Lower lobe of right lung (tissue), 2 donors: Measurements from ENCODE around the gene RPGRIP1L. TPM values are rescaled to one million over a fixed set of nuclear protein-coding genes. Genes with fewer than 3 reads are reported as not detected.
A peak's percentile ranks its signal among the peaks of the same experiment; 100 is the strongest.

Experiments
- ATAC-seq, 2 donors: fragments of 200-7000 bp; cut with Tn5 transposase; one replicate each; pipeline ENCODE4 v1.9.1; 2020 to 2022; ENCODE audit warnings: mild to moderate bottlenecking in 2 of 2, moderate library complexity in 2 of 2
- DNase-seq: peaks from one replicate; pipeline ENCODE4 v3.0.0-alpha.2; 2020
- H3K27ac ChIP-seq: fragments of 200-600 bp; one replicate; pipeline ENCODE4 v1.8.0; 2022
- H3K27me3 ChIP-seq: fragments of 200-600 bp; one replicate; pipeline ENCODE4 v1.8.0; 2022; ENCODE audit warnings: low read depth
- H3K36me3 ChIP-seq: fragments of 200-600 bp; one replicate; pipeline ENCODE4 v1.8.0; 2022; ENCODE audit warnings: mild to moderate bottlenecking
- H3K4me1 ChIP-seq: fragments of 200-600 bp; one replicate; pipeline ENCODE4 v1.8.0; 2022
- H3K4me3 ChIP-seq: fragments of 200-600 bp; one replicate; pipeline ENCODE4 v1.8.0; 2022; ENCODE audit warnings: mild to moderate bottlenecking
- H3K9me3 ChIP-seq: fragments of 200-600 bp; one replicate; pipeline ENCODE4 v1.8.0; 2022
- intact Hi-C: fragments of 100-400 bp; cut with DNase I; formaldehyde crosslinking; loops from one replicate; pipeline ENCODE4 v1.11.0; 2022
- total RNA-seq: library from RNA; stranded (reverse); fragmentation: NEBNext Ultra II Directional; extraction: Animal tissue kit (Norgen Biotek cat#: 25700); gene quantifications from one replicate; pipeline ENCODE4 v1.2.1, GENCODE V29; 2021
- TF ChIP-seq, protein P1 (sequence below): fragments of 200-600 bp; IDR thresholded peaks from one replicate; pipeline ENCODE4 v1.8.0; 2022; ENCODE audit warnings: antibody characterized with exemption, mild to moderate bottlenecking
- donor health status: DM: no; HTN: yes; CAD: no; lungs with severe emphysema.

Gene RPGRIP1L
- total RNA-seq, 1 donor from 2014 or later: 6.6 TPM

GRCh38 chr16:53643474-53643873 is 60.2 kb downstream of the RPGRIP1L start:
- TF ChIP-seq, protein P1, sequence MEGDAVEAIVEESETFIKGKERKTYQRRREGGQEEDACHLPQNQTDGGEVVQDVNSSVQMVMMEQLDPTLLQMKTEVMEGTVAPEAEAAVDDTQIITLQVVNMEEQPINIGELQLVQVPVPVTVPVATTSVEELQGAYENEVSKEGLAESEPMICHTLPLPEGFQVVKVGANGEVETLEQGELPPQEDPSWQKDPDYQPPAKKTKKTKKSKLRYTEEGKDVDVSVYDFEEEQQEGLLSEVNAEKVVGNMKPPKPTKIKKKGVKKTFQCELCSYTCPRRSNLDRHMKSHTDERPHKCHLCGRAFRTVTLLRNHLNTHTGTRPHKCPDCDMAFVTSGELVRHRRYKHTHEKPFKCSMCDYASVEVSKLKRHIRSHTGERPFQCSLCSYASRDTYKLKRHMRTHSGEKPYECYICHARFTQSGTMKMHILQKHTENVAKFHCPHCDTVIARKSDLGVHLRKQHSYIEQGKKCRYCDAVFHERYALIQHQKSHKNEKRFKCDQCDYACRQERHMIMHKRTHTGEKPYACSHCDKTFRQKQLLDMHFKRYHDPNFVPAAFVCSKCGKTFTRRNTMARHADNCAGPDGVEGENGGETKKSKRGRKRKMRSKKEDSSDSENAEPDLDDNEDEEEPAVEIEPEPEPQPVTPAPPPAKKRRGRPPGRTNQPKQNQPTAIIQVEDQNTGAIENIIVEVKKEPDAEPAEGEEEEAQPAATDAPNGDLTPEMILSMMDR: no peak
- H3K4me3 ChIP-seq: no peak overlapping the region
- no peaks in the 10 kb centered on the region for H3K36me3 ChIP-seq
- DNase-seq (no peak), ATAC-seq (no peak)
- peaks cover 9% of the 10 kb centered on the region for H3K9me3 ChIP-seq
- no peaks in the 10 kb centered on the region for H3K27me3 ChIP-seq
- H3K4me1 ChIP-seq: no peaks in the 10 kb centered on the region
- intact Hi-C loops: no loop called here
- no peak overlapping the region for H3K27ac ChIP-seq

GRCh38 chr16:53642094-53642493 is 61.6 kb downstream of the RPGRIP1L start:
- Histone ChIP-seq H3K9me3 (peaks cover 9% of the 10 kb centered on the region), H3K4me1 (no peaks in the 10 kb centered on the region), H3K27ac (no peak overlapping the region), H3K36me3 (no peaks in the 10 kb centered on the region), H3K4me3 (no peak overlapping the region), H3K27me3 (no peaks in the 10 kb centered on the region)
- ATAC-seq (peak in 1 of 2 donors; percentile 83), DNase-seq (no peak)
- TF ChIP-seq, protein P1: no peak
- intact Hi-C loops: no loop called here

DNA sequence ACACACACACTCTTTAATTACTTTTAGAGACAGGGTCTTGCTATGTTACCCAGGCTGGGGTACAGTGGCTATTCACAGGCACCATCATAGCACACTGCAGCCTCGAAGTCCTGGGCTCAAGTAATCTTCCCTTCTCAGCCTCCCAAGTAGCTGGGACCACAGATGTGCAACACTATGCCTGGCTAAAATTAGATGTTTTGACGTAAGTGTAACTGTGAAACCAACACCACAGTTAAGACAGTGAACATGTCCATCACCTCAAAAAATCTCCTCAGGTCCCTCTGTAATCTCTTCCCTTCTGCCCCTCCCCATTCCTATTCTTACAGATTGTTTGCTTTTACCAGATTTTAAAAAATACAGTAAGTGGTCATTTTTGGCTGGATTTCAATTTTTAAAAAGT is 66.7 kb downstream of the RPGRIP1L start:
- TF ChIP-seq, protein P1: no peak
- no peak for ATAC-seq

DNA sequence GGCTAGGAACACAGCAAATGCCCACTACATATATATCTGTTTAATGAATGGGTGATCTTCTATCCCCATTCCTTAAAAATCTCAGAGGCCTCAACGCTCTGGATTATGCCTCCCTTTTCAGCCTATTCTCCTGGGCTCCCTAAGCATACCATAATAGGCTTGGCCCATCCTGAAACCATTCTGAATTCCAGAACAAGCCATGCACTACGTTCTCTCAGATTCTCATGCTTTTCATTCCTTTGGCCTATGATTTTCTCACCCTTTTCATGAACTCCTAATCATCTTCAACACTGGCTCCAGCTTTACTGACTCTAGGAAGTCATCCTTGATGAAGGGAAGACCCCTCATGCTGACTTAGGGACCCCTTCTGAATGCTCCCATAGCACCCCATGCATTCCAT is 71.1 kb downstream of the RPGRIP1L start:
- ATAC-seq: no peak
- H3K9me3 ChIP-seq: no peaks in the 10 kb centered on the region
- no peaks in the 10 kb centered on the region for H3K36me3 ChIP-seq
- H3K4me1 ChIP-seq: no peaks in the 10 kb centered on the region
- no peak for DNase-seq
- intact Hi-C loops: no loop called here
- H3K4me3 ChIP-seq: no peak overlapping the region
- H3K27me3 ChIP-seq: no peaks in the 10 kb centered on the region
- no peak overlapping the region for H3K27ac ChIP-seq
- TF ChIP-seq, protein P1: no peak

More for the DNA sequence above, 66.7 kb downstream of the RPGRIP1L start:
- Histone ChIP-seq H3K27ac (no peak overlapping the region), H3K27me3 (no peaks in the 10 kb centered on the region), H3K4me3 (no peak overlapping the region), H3K9me3 (no peaks in the 10 kb centered on the region), H3K4me1 (no peaks in the 10 kb centered on the region), H3K36me3 (no peaks in the 10 kb centered on the region)
- no peak for DNase-seq
- intact Hi-C loops: no loop called here

DNA sequence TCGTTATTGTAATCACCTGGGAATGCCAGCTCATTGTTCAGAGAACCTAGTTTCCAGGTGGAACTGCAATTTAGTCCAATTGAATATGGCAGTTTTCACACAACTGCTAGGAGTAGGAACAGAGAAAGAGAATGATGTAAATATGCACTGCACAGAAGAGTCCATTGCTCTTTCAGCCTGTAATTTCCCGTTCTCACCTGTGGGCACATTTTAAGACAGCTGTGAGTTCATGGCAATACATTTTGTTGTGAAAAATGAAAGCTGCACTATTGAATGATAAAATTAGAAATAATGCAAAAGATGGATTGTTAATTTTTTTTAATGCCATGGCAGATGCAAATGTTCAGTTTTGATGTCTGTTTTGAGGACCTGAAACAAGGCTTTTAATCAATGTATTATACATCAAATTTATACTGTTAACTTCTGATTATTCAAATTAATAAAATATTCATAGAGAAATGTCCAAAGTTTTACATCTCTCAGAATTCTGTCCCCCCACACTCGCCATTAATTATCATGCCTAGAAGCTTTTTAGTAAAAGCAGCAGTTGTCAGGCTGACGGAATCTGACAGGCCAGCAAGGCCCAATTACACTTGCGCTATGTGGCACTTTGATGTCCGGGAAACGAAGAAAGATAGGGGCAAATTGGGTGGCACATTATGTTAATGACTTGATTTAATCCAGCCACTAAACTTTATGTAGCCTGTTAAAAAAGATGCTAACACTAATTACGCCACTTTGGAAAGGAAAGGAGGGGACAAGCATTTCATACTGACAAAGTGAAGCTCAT is 72.2 kb downstream of the RPGRIP1L start:
- DNase-seq: no peak
- H3K4me3 ChIP-seq: no peak overlapping the region
- no peaks in the 10 kb centered on the region for H3K9me3 ChIP-seq
- intact Hi-C loops: no loop called here
- ATAC-seq: no peak
- H3K27ac ChIP-seq: no peak overlapping the region
- TF ChIP-seq, protein P1: no peak
- no peaks in the 10 kb centered on the region for H3K27me3 ChIP-seq
- H3K4me1 ChIP-seq: no peaks in the 10 kb centered on the region
- no peaks in the 10 kb centered on the region for H3K36me3 ChIP-seq
